Ascending aorta (tissue), 2 donors: ENCODE results near the gene CAB39L. TPM values are rescaled to one million over a fixed set of nuclear protein-coding genes. Genes with fewer than 3 reads are reported as not detected.

ENCODE experiments used
- DNase-seq, 2 donors: peaks; one replicate each; pipeline ENCODE4 v3.0.0-alpha.2; 2019; ENCODE audit warnings: low spot score in 2 of 2
- H3K27ac ChIP-seq, 2 donors: fragments of 200-600 bp; sonication (generic); one replicate each; pipeline ENCODE4 v1.5.1; 2016 to 2017; ENCODE audit warnings: mild to moderate bottlenecking in 1 of 2
- H3K27me3 ChIP-seq: fragments of 200-600 bp; sonication (generic); one replicate; pipeline ENCODE4 v1.5.1; 2017
- H3K36me3 ChIP-seq, 2 donors: fragments of 200-600 bp; sonication (generic); one replicate each; pipeline ENCODE4 v1.5.1; 2016
- H3K4me1 ChIP-seq, 2 donors: fragments of 200-600 bp; sonication (generic); one replicate each; pipeline ENCODE4 v1.5.1; 2016 to 2017; ENCODE audit warnings: mild to moderate bottlenecking in 1 of 2
- H3K4me3 ChIP-seq, 2 donors: fragments of 200-600 bp; sonication (generic); one replicate each; pipeline ENCODE4 v1.5.1; 2016 to 2017; ENCODE audit warnings: mild to moderate bottlenecking in 1 of 2
- H3K9me3 ChIP-seq, 2 donors: fragments of 200-600 bp; sonication (generic); one replicate each; pipeline ENCODE4 v1.5.1; 2016
- CTCF ChIP-seq, 3 experiments: fragments of 200-600 bp in 2 of 3; fragments of 450-650 bp in 1 of 3; sonication (generic) in 2 of 3; IDR thresholded peaks; one replicate each; pipeline ENCODE4 v1.5.1; 2016 to 2019; ENCODE audit warnings: antibody characterized with exemption in 3 of 3, mild to moderate bottlenecking in 1 of 3, moderate library complexity in 1 of 3
- intact Hi-C: fragments of 100-400 bp; cut with DNase I; formaldehyde crosslinking; loops from one replicate; pipeline ENCODE4 v1.15.1; 2023
- total RNA-seq: library from RNA; depleted of rRNA; stranded (reverse); fragments of >200 nt; gene quantifications from one replicate; pipeline ENCODE4 v1.1.0, GENCODE V29; 2016

The CAB39L gene
- total RNA-seq, 1 donor from 2014 or later, result 30.1 TPM

GRCh38 chr13:49319951-49320350 is 123.9 kb downstream of the CAB39L start:
- intact Hi-C loops, result no loop called here

DNA sequence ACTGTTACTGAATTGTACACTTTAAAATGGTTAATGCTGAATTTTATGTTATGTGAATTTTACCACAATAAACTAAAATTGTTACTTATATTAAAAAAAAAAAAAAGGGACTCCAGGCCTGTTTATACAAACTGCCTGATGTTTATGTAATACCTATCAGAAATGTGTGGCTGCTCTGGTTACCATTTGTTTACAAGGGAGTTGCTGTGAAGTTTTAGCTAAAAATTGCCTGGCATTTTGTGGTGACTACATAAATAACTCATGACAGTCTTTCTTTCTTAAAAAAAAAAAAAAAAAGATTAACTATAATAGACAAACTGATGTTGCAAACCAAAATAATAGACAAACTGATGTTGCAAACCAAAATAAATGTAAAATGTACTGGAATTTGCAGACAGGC is 124.3 kb downstream of the CAB39L start:
- DNase-seq, result no peak
- TF ChIP-seq CTCF (IDR thresholded peaks at IDR 0.05), result no peak
- intact Hi-C loops, result no loop called here

More at GRCh38 chr13:49319951-49320350, 123.9 kb downstream of the CAB39L start:
- no peak for DNase-seq
- Histone ChIP-seq H3K4me1 (peaks cover 0 to 6% of the 10 kb centered on the region in 2 donors), H3K9me3 (no peaks in the 10 kb centered on the region), H3K36me3 (no peaks in the 10 kb centered on the region), H3K27me3 (no peaks in the 10 kb centered on the region), H3K4me3 (no peak overlapping the region), H3K27ac (peak overlapping the region; percentile 5 to 9)
- TF ChIP-seq CTCF (IDR thresholded peaks at IDR 0.05), result no peak

GRCh38 chr13:49315756-49316482 is 127.9 kb downstream of the CAB39L start:
- no peaks in the 10 kb centered on the region for H3K27me3 ChIP-seq
- TF ChIP-seq CTCF (IDR thresholded peaks at IDR 0.05), result no peak
- peak overlapping the region in 1 of 2 donors; percentile 87 for H3K27ac ChIP-seq
- no peaks in the 10 kb centered on the region for H3K9me3 ChIP-seq
- no peak for DNase-seq
- H3K4me1 ChIP-seq, result peaks cover 9 to 21% of the 10 kb centered on the region in 2 donors
- H3K36me3 ChIP-seq, result no peaks in the 10 kb centered on the region
- no peak overlapping the region for H3K4me3 ChIP-seq
- intact Hi-C loops, result loop anchor here (2.0 kb wide), 1 partner anchor 41 kb away; no protein-coding TSS in a partner anchor

More for the DNA sequence above, 124.3 kb downstream of the CAB39L start:
- peaks cover 1 to 10% of the 10 kb centered on the region in 2 donors for H3K4me1 ChIP-seq
- H3K36me3 ChIP-seq, result no peaks in the 10 kb centered on the region
- H3K4me3 ChIP-seq, result no peak overlapping the region
- H3K27me3 ChIP-seq, result no peaks in the 10 kb centered on the region
- peak overlapping the region; percentile 9 to 52 for H3K27ac ChIP-seq
- H3K9me3 ChIP-seq, result no peaks in the 10 kb centered on the region

DNA sequence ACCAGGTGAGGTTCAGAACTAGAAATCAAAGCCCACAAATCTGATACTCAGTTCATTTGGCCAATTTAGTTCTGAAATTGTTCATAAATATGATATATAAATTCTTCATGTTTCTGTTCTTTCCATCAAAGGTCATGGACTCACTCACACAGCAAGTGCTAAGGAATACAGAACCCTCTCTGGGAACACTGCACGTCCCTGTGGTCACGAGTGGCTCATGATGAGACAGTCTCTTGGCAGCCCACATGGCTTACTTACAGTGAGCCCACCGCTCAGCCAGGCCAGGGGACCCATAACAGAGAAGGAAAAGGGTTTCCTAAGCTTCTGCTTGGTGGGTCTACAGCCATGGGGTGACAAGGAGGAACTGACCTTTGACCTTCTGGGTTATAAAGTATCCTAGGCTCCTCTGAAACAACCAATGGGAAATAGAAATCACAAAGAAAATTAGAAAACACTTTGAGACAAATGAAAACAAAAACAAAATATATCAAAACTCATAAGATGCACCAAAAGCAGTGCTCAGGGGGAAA is 128.8 kb downstream of the CAB39L start:
- no peaks in the 10 kb centered on the region for H3K9me3 ChIP-seq
- DNase-seq, result no peak
- intact Hi-C loops, result loop anchor here (2.0 kb wide), 1 partner anchor 42 kb away; no protein-coding TSS in a partner anchor
- H3K36me3 ChIP-seq, result peaks cover 0 to 8% of the 10 kb centered on the region in 2 donors
- H3K4me3 ChIP-seq, result no peak overlapping the region
- H3K4me1 ChIP-seq, result peaks cover 9 to 21% of the 10 kb centered on the region in 2 donors
- TF ChIP-seq CTCF (IDR thresholded peaks at IDR 0.05), result no peak
- H3K27me3 ChIP-seq, result no peaks in the 10 kb centered on the region
- peak overlapping the region in 1 of 2 donors; percentile 87 for H3K27ac ChIP-seq

- peaks cover 9 to 28% of the 10 kb centered on the region in 2 donors for H3K4me1 ChIP-seq
- no peak for TF ChIP-seq CTCF (IDR thresholded peaks at IDR 0.05)
- peak overlapping the region in 1 of 2 donors; percentile 13 for H3K4me3 ChIP-seq
- DNase-seq, result no peak
- H3K27ac ChIP-seq, result peak overlapping the region; percentile 87 to 91
- peaks cover 0 to 11% of the 10 kb centered on the region in 2 donors for H3K36me3 ChIP-seq
- no peaks in the 10 kb centered on the region for H3K27me3 ChIP-seq
- H3K9me3 ChIP-seq, result no peaks in the 10 kb centered on the region
- intact Hi-C loops, result loop anchor here (2.0 kb wide), 1 partner anchor 42 kb away; no protein-coding TSS in a partner anchor
Measured at GRCh38 chr13:49314344-49314882, 129.5 kb downstream of the CAB39L start.
